Peyer's patch (tissue), 4 donors: ENCODE data around the gene FCGR3A. TPM values are rescaled to one million over a fixed set of nuclear protein-coding genes. Genes with fewer than 3 reads are reported as not detected.
"Not testable (repeated sequence)": the region's sequence is repeated elsewhere in the genome, so short reads cannot be mapped to it uniquely, and the experiment has no call there.

Experiments
- DNase-seq, 3 donors: peaks; one replicate each; pipeline ENCODE4 v3.0.0-alpha.2; 2017 to 2019
- H3K27ac ChIP-seq, 4 donors: fragments of 200-600 bp; sonication (generic); one replicate each; pipeline ENCODE4 v1.5.1; 2016 to 2019
- H3K27me3 ChIP-seq, 2 donors: fragments of 200-600 bp; sonication (generic); one replicate each; pipeline ENCODE4 v1.5.1; 2019
- H3K36me3 ChIP-seq, 3 donors: fragments of 200-600 bp; sonication (generic); one replicate each; pipeline ENCODE4 v1.5.1; 2016 to 2019
- H3K4me1 ChIP-seq, 4 donors: fragments of 200-600 bp; sonication (generic); one replicate each; pipeline ENCODE4 v1.5.1; 2016 to 2019
- H3K4me3 ChIP-seq, 4 donors: fragments of 200-600 bp; sonication (generic); 1 replicate in 3 of 4; 2 replicates in 1 of 4; pipeline ENCODE4 v1.5.1; 2016 to 2019; ENCODE audit warnings: mild to moderate bottlenecking in 1 of 4
- H3K9me3 ChIP-seq, 4 donors: fragments of 200-600 bp; sonication (generic); one replicate each; pipeline ENCODE4 v1.5.1; 2016 to 2019; ENCODE audit warnings: mild to moderate bottlenecking in 1 of 4
- total RNA-seq, 4 donors: library from RNA; depleted of rRNA; stranded (reverse); fragments of >200 nt; gene quantifications; one replicate each; pipeline ENCODE4 v1.1.0, GENCODE V29; 2016
- TF ChIP-seq, protein P1 (sequence below), 6 experiments: fragments of 450-650 bp in 4 of 6; fragments of 200-600 bp in 2 of 6; sonication (generic) in 1 of 6; IDR thresholded peaks; one replicate each; pipeline ENCODE4 v1.5.1; 2017 to 2019; ENCODE audit warnings: antibody characterized with exemption in 6 of 6, mild to moderate bottlenecking in 3 of 6, moderate library complexity in 1 of 6

Gene FCGR3A
- total RNA-seq, 4 donors from 2014 or later, result 0.53 to 2.8 TPM; not detected in 2

DNA sequence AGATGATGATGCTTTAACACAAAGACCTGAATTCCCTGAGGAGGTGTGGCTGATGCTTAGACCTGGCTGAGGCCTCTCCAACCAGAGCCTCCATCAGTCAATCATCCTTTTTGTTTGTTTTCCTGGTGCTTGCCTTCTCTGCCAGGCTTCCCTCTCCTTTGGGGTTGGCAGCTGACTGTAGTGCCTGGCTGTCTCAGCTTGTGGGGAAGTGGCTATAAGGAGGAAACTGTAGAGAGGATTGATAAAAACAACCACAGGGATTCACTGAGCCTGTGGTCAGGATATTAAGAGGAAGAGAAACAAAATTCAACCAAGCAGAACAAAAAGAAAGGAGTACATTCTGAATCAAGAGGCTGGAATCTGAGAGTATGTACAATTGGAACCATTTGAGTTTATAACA, 27.1 kb upstream of the FCGR3A start:
- not testable (repeated sequence) for H3K36me3 ChIP-seq

DNA sequence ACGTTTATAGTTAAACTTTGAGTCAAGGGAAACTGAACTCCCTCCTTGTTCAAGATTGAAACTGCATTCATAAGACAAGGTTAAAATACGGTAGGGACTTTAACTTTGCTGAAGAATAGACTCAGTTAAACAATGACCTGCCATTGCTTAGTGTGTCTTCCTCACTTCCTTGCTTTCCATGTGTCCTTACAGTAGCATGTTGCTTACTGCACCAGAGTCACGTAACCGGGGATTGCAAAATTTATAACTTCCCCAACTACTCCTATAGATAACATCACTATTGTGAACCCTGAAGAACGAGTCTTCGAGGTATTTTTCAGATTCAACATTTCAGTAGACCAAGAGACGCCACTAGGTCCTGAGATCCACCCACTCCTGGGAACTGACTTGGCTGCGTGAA, 22.1 kb upstream of the FCGR3A start:
- H3K4me1 ChIP-seq, H3K4me3 ChIP-seq, H3K9me3 ChIP-seq, H3K27ac ChIP-seq, DNase-seq, H3K36me3 ChIP-seq, H3K27me3 ChIP-seq: not testable (repeated sequence)

More for the DNA sequence above, 27.1 kb upstream of the FCGR3A start:
- not testable (repeated sequence) for H3K27ac ChIP-seq, H3K27me3 ChIP-seq, H3K4me3 ChIP-seq, DNase-seq, H3K9me3 ChIP-seq, H3K4me1 ChIP-seq

DNA sequence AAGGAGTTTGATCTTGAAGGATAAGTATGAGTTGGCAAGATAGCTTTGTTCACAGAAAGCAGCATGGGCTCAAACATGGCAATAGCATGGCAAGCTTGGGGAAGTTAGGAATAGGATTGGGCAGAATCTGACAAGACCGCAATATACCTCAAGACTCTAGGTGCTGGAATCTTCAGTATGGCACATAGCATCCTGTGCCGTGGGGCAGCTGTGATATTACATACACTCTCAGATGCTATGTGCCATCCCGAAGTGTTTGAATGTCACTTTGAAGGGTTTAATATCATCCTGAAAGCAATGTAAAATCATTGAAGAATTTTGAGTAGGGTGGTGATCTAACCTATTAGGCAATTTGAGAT, 17.0 kb upstream of the FCGR3A start:
- not testable (repeated sequence) for DNase-seq, H3K9me3 ChIP-seq, H3K36me3 ChIP-seq, H3K27ac ChIP-seq, H3K4me3 ChIP-seq, H3K4me1 ChIP-seq, H3K27me3 ChIP-seq

DNA sequence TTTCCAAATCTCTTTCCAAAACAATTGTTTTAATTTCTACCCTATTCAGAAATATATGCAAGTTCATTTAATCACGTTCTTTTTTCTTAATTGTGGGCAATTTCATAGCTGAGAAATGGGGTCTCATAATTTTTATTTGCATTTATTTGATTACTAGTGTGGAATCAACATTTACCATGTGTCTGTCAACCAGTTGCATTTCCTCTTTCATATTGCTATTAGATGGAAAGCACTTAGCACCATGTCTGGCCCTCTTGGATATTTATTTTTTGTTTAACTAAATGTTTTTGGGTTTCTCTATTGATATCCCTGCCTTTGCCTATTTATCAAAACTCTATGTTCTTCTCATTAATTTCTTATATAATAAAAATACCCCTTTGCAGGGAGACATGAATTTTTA, 13.9 kb upstream of the FCGR3A start:
- DNase-seq, H3K4me1 ChIP-seq, H3K36me3 ChIP-seq, H3K27ac ChIP-seq, H3K9me3 ChIP-seq, H3K4me3 ChIP-seq, H3K27me3 ChIP-seq: not testable (repeated sequence)

DNA sequence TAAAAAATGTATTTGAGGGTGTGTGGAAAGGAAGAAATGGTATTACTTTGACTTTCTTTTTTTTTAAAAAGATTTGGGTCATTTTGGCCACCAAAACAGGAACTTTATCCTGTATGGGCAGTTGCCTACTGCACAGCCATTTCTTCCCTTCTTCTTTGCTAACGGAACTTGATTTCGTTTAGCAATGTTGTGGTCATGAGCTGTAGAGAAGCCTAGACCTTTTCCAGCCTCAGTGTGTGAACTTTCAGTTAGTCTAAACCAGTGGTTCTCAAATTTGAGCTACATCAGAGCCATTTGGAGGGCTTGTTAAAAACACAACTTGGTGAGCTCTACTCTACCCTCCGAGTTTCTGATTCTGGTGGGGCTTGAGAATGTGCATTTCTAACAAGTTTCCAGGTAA, 12.8 kb upstream of the FCGR3A start:
- not testable (repeated sequence) for H3K4me3 ChIP-seq, H3K27ac ChIP-seq

DNA sequence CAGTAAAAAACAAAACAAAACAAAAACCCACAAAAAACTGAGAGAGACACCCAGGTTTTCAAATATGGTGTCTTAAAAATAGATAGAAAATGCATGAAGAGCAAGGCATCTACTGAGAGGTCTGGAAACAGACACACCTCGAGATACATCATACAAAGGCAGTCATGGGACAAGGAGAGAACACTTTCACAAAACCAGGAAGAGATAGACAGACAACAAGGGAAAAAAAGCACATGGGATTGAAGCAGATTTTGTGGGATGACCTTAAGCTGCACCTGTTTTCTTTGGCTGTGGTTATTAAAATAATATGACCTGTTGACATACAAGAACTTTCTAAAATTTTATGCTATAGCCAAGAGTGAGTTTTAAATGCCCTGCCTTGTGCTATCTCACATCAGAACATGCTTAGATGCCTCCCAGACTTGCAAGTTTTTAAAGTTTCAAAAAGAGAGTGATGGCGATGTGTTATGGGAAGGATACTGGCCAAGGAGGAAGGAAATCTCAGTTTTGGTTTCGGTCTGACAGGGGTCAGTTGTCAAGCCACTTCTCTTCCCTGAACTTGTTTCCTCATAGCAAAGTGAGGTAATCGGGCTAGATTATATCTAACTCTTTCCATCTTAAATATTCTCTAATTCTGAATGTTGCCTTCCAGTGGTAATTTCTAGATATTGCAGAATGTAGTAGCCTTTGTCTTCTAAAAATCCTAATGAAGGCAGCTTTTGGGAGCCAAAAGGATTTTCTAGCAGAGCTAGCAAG, 11.5 kb upstream of the FCGR3A start:
- TF ChIP-seq, protein P1, sequence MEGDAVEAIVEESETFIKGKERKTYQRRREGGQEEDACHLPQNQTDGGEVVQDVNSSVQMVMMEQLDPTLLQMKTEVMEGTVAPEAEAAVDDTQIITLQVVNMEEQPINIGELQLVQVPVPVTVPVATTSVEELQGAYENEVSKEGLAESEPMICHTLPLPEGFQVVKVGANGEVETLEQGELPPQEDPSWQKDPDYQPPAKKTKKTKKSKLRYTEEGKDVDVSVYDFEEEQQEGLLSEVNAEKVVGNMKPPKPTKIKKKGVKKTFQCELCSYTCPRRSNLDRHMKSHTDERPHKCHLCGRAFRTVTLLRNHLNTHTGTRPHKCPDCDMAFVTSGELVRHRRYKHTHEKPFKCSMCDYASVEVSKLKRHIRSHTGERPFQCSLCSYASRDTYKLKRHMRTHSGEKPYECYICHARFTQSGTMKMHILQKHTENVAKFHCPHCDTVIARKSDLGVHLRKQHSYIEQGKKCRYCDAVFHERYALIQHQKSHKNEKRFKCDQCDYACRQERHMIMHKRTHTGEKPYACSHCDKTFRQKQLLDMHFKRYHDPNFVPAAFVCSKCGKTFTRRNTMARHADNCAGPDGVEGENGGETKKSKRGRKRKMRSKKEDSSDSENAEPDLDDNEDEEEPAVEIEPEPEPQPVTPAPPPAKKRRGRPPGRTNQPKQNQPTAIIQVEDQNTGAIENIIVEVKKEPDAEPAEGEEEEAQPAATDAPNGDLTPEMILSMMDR (IDR thresholded peaks at IDR 0.05), result peak in 1 of 6 experiments; percentile 8
- DNase-seq, result peak in 1 of 3 donors; percentile 27
- not testable (repeated sequence) for H3K36me3 ChIP-seq, H3K4me1 ChIP-seq, H3K4me3 ChIP-seq, H3K27ac ChIP-seq, H3K9me3 ChIP-seq, H3K27me3 ChIP-seq

More for the DNA sequence above, 12.8 kb upstream of the FCGR3A start:
- H3K27me3 ChIP-seq, H3K4me1 ChIP-seq, H3K36me3 ChIP-seq, H3K9me3 ChIP-seq, DNase-seq: not testable (repeated sequence)

DNA sequence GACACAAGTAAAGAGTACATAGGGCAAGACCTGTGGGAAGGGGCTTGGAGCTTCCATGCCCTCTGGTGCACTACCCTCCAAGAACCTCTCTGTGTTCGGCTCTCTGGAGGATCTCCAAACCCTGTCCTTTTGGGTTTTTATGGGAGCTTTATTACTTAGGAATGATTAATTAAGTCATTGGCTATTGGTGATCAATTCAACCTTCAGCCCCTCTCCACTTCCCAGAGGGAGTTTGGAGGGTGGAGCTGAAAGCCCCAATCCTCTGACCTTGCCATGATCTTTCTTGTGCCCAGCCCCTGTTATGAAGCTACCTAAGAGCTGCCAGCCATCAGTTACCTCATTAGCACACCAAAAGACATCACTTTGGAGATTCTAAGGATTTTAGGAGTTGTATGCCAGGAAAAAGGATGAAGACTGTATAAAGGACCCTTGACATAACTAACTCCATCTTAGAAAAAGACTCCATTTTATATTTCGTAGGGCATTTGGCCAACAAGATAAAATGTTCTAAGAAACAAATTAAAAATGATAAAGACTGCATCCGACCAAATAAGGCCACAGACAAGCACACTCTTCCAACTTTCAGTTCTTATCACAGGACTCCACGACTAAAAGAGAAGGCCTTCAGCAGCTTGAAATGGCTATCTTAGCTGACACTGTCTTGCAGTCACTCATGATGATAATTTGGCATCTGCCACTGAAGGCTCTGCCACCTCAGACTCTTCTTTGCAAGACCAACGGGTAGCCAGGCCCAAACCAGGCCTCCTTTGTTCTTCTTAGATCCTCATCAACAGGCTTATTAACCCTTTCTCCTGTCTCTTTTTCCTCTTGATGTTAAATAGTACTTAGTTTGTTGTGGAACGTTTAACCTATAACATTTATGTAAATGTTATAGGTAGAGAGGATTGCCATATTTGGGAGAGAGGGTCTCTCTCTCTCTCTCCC, 8.2 kb upstream of the FCGR3A start:
- not testable (repeated sequence) for H3K4me3 ChIP-seq, H3K27ac ChIP-seq, H3K9me3 ChIP-seq, H3K27me3 ChIP-seq, H3K36me3 ChIP-seq, DNase-seq, H3K4me1 ChIP-seq

DNA sequence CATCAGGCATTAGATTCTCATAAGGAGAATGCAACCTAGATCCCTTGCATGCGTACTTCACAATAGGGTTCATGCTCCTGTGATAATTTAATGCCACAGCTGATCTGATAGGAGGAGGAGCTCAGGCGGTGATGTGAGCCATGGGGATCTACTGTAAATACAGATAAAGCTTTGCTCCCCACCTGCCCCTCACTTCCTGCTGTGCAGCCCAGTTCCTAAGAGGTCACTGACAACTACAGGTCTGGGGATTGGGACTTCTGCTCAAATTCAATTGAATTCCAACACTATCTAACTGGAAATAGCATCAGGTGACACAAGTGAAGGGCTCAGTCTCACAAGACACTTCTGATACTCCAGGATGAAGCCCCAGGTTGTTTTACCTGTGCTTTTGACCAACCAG, 7.4 kb upstream of the FCGR3A start:
- not testable (repeated sequence) for DNase-seq, H3K27me3 ChIP-seq, H3K4me3 ChIP-seq, H3K9me3 ChIP-seq, H3K4me1 ChIP-seq, H3K36me3 ChIP-seq, H3K27ac ChIP-seq

DNA sequence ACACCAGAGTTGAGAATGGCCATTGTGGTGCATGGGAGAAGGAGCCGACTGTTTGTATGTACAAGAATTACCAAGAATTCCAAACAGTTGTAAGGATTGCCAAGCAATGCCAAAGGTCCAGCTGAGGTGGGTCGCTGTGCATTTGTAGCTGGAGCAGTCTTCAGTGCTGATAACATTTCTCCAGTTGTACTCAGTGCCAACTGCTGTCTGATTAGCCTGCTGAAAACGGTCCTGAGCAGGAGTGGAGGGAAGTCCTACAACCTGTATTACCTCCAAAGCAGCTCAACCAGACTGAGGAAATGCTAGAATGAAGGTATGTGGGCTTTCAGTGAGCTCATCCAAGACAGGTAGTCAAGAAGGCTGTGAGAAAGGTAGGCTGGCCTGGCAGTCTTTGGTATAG, 6.5 kb upstream of the FCGR3A start:
- not testable (repeated sequence) for H3K4me1 ChIP-seq, H3K27me3 ChIP-seq, DNase-seq, H3K9me3 ChIP-seq, H3K4me3 ChIP-seq, H3K36me3 ChIP-seq, H3K27ac ChIP-seq

DNA sequence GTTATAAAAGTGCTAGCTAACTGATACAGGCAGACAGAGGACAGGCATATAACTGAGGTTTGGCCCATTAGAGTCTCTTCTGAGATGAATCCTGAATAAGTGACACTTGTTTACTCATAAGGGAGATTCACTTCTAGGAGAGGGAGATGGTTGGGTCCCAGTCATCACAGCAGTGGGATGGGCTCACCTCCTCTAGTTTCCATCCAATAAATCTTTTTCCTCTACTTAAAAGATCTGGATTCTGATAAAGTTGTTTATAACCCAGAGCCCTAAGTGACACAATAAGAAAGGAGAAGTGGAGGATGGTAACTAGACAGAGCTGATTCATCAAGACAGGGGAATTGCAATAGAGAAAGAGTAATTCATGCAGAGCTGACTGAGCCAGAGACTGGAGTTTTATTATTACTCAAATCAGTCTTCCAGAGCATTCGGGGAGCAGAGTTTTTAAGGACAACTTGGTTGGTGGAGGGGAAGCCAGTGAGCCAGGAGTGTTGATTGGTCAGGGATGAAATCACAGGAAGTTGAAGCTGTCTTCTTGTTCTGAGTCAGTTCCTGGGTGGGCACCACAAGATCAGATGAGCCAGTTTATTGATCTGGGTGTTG, 5.3 kb upstream of the FCGR3A start:
- H3K27ac ChIP-seq, result peak overlapping the region in 1 of 4 donors; percentile 38
- H3K27me3 ChIP-seq, H3K4me1 ChIP-seq, H3K9me3 ChIP-seq, DNase-seq, H3K4me3 ChIP-seq, H3K36me3 ChIP-seq: not testable (repeated sequence)

DNA sequence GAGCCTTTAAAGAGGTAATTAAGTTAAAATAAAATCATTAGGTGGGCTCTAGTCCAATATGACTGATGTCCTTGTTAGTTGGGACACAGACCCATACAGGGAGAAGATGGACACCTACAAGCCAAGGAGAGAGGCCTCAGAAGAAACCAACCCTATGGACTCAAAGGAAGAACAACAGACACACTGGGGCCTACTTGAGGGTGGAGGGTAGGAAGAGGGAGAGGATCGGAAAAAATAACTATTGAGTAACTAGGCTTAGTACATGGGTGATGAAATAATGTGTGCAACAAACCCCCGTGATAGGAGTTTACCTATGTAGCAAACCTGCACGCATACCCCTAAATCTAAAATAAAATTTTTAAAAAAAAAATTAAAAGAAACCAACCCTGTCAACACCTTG, 4.7 kb upstream of the FCGR3A start:
- H3K4me1 ChIP-seq, result not testable (repeated sequence)

DNA sequence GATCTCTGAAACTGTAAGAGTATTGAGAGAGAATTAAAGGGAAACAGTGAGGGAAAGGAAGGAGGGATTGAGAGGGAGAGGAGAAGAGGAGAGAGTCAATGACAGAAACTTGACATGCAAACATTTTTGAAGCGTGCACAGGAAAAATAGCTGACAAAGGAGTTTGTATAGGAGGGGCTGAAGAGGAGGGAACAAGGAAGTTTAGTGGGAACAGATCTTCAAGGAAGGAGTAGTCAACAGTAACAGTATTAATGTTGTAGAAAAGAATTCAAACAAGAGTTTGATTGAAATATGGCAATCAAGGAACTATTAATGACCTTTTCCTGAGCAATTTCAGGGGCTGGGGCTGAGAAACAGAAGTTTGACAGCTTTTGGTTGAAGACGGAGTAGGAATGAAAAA, 4.0 kb upstream of the FCGR3A start:
- H3K27me3 ChIP-seq, H3K4me1 ChIP-seq, H3K36me3 ChIP-seq, H3K9me3 ChIP-seq, H3K4me3 ChIP-seq, DNase-seq, H3K27ac ChIP-seq: not testable (repeated sequence)

More for the DNA sequence above, 4.7 kb upstream of the FCGR3A start:
- DNase-seq, H3K27ac ChIP-seq, H3K27me3 ChIP-seq, H3K9me3 ChIP-seq, H3K36me3 ChIP-seq, H3K4me3 ChIP-seq: not testable (repeated sequence)

DNA sequence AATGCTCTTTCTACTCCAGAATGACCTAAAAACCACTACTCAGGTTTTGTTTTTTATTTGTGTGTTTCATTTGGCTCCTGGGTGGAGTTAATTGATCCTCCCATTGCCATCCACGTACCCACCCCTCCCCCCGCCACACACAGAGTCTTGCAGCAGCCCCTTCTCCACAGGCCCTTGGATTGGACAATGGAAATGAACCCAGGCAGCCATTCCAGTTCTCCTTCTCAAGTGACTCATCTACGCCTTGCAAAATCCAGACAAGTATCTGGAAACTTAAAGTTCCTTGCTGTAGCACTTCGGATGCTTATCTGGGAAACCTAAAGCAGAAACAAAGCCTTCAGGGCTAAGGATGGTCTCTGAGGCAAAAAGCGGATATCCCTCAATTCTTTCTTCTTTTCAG, 1.3 kb upstream of the FCGR3A start:
- H3K36me3 ChIP-seq, H3K4me1 ChIP-seq, DNase-seq, H3K9me3 ChIP-seq, H3K27ac ChIP-seq, H3K27me3 ChIP-seq, H3K4me3 ChIP-seq: not testable (repeated sequence)
